ENCODE data around the gene RMDN2.
"Not testable (repeated sequence)": the region's sequence is repeated elsewhere in the genome, so short reads cannot be mapped to it uniquely, and the experiment has no call there.

The RMDN2 gene

GRCh38 chr2:37993143-37993542 lies 68.1 kb downstream of the RMDN2 start:
- DNase-seq (ENCODE audit: low spot score): no peak

- DNase-seq (ENCODE audit: low spot score): no peak
These were observed 72.5 kb downstream of the RMDN2 start for GRCh38 chr2:37997629-37998028.

GRCh38 chr2:38000485-38001222 lies 75.6 kb downstream of the RMDN2 start:
- DNase-seq (ENCODE audit: low spot score): no peak

GRCh38 chr2:38010187-38010586 lies 85.1 kb downstream of the RMDN2 start:
- DNase-seq (ENCODE audit: low spot score): not testable (repeated sequence)

- no peak for DNase-seq (ENCODE audit: low spot score)
These were observed 85.9 kb downstream of the RMDN2 start for GRCh38 chr2:38010995-38011394.

- DNase-seq (ENCODE audit: low spot score): no peak
These were observed 88.2 kb downstream of the RMDN2 start for GRCh38 chr2:38013158-38013752.

GRCh38 chr2:38016219-38016618 lies 91.1 kb downstream of the RMDN2 start:
- no peak for DNase-seq (ENCODE audit: low spot score)

GRCh38 chr2:38017836-38018235 lies 92.7 kb downstream of the RMDN2 start:
- no peak for DNase-seq (ENCODE audit: low spot score)

- DNase-seq (ENCODE audit: low spot score): not testable (repeated sequence)
These were observed 95.4 kb downstream of the RMDN2 start for GRCh38 chr2:38020359-38021069.

- no peak for DNase-seq (ENCODE audit: low spot score)
These were observed 96.5 kb downstream of the RMDN2 start for GRCh38 chr2:38021589-38021988.

GRCh38 chr2:38026846-38027245 lies 101.8 kb downstream of the RMDN2 start:
- DNase-seq (ENCODE audit: low spot score): no peak

GRCh38 chr2:38028829-38029228 lies 103.7 kb downstream of the RMDN2 start:
- no peak for DNase-seq (ENCODE audit: low spot score)

GRCh38 chr2:38029512-38029911 lies 104.4 kb downstream of the RMDN2 start:
- no peak for DNase-seq (ENCODE audit: low spot score)

- DNase-seq (ENCODE audit: low spot score): no peak
These were observed 105.7 kb downstream of the RMDN2 start for GRCh38 chr2:38030635-38031355.

- no peak for DNase-seq (ENCODE audit: low spot score)
These were observed 107.9 kb downstream of the RMDN2 start for GRCh38 chr2:38032946-38033345.

- DNase-seq (ENCODE audit: low spot score): no peak
These were observed 108.6 kb downstream of the RMDN2 start for GRCh38 chr2:38033646-38034045.

- no peak for DNase-seq (ENCODE audit: low spot score)
These were observed 110.9 kb downstream of the RMDN2 start for GRCh38 chr2:38035968-38036367.

GRCh38 chr2:38037325-38037724 lies 112.2 kb downstream of the RMDN2 start:
- no peak for DNase-seq (ENCODE audit: low spot score)

- no peak for DNase-seq (ENCODE audit: low spot score)
These were observed 112.9 kb downstream of the RMDN2 start for GRCh38 chr2:38037757-38038621.

- no peak for DNase-seq (ENCODE audit: low spot score)
These were observed 113.6 kb downstream of the RMDN2 start for GRCh38 chr2:38038682-38039081.

GRCh38 chr2:38039121-38039910 lies 114.2 kb downstream of the RMDN2 start:
- DNase-seq (ENCODE audit: low spot score): no peak
